Activated CD4-positive, alpha-beta memory T cell treated with anti-CD3 and anti-CD28 coated beads, Interleukin-2, amount 10 ng/mL, durations not matched to agents 7 days and 5 days (primary cell): ENCODE data around the gene PLCL2. TPM values are rescaled to one million over a fixed set of nuclear protein-coding genes. Genes with fewer than 3 reads are reported as not detected.
"Not testable (repeated sequence)": the region's sequence is repeated elsewhere in the genome, so short reads cannot be mapped to it uniquely, and the experiment has no call there.

Experiments
- CTCF ChIA-PET: fragments of 350-600 bp; sonication (Branson Sonifier 250); formaldehyde crosslinking; loops from one replicate; lab custom pipeline; 2021; ENCODE audit warnings: antibody characterized with exemption, inconsistent platforms; lab: Charles Lee
- POLR2A ChIA-PET: fragments of 350-600 bp; sonication (Branson Sonifier 250); formaldehyde crosslinking; loops from one replicate; lab custom pipeline; 2021; ENCODE audit warnings: antibody characterized with exemption; lab: Charles Lee
- DNase-seq: peaks from one replicate; pipeline ENCODE4 v3.0.0-alpha.2; 2020
- H3K27ac Mint-ChIP-seq: one replicate; pipeline ENCODE4 v1.8.0; 2021; ENCODE audit warnings: mild to moderate bottlenecking, mixed read lengths
- H3K27me3 Mint-ChIP-seq: one replicate; pipeline ENCODE4 v1.8.0; 2021; ENCODE audit warnings: mixed read lengths
- H3K36me3 Mint-ChIP-seq: one replicate; pipeline ENCODE4 v1.8.0; 2021; ENCODE audit warnings: low read depth, mixed read lengths
- H3K4me1 Mint-ChIP-seq: one replicate; pipeline ENCODE4 v1.8.0; 2021; ENCODE audit warnings: mixed read lengths
- H3K4me3 Mint-ChIP-seq: one replicate; pipeline ENCODE4 v1.8.0; 2021; ENCODE audit warnings: mild to moderate bottlenecking, mixed read lengths
- H3K9me3 Mint-ChIP-seq: one replicate; pipeline ENCODE4 v1.8.0; 2021; ENCODE audit warnings: mixed read lengths
- total RNA-seq, 2 experiments: library from RNA; stranded (reverse); gene quantifications; one replicate each; pipeline ENCODE4 v1.2.3, GENCODE V29; 2021

The PLCL2 gene
- total RNA-seq, 2 experiments from 2014 or later = 38.9 to 39.8 TPM

DNA sequence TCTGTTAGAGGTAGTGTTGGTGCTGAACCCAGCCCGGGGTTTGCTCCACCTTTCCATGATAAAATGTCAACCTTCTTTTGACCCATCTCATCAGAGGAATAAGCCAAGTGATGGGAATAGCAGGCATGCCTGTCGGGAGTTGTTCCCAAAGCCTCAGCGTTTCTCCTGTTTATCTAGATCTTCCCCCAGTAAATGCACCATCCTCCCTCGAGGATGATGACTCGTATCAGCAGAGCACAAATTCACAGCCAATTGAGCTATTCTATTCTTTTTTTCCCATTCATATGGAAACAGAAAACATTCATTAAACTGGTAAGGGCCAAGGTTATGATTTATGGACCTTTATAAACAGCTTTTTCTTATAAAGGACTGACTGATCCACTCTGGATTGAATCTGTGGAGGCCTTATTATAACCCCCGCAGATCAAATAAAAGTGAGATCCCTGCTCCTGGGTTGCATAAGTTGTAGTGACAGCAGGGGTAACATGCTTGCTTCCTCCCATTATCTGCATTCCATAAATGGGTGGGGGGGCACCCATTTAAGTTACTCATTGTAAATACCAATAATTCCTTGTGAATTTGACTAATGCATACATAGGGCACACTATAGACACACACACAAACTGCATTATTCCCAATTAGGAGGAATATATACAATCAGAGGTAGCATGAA, 207.3 kb downstream of the PLCL2 start:
- H3K9me3 Mint-ChIP-seq = no peaks in the 10 kb centered on the region
- no peak overlapping the region for H3K4me3 Mint-ChIP-seq
- no peak for DNase-seq
- ChIA-PET CTCF (no interaction called here), POLR2A (no interaction called here)
- peaks cover 28% of the 10 kb centered on the region for H3K4me1 Mint-ChIP-seq
- no peak overlapping the region for H3K27ac Mint-ChIP-seq
- no peaks in the 10 kb centered on the region for H3K27me3 Mint-ChIP-seq
- H3K36me3 Mint-ChIP-seq = peaks cover 36% of the 10 kb centered on the region

DNA sequence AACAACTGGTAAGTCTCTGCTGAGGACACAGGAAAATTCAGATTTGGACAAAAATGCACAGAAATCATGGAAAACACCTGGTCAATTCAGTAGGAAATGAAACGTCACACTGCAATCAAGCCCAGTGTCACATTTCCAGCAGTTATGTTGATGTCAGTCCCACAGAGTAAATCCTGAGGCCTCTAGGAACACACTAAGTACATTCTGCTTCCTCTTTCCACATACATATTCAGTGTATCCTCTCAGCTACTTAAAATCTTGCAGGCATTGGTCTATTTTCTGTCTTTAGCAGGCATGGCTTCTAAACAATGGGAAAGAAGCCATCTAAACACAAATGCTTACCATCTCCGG, 207.8 kb downstream of the PLCL2 start:
- no peak for DNase-seq
- Mint-ChIP-seq H3K9me3 (no peaks in the 10 kb centered on the region), H3K27me3 (no peaks in the 10 kb centered on the region), H3K36me3 (peaks cover 32% of the 10 kb centered on the region), H3K4me3 (no peak overlapping the region), H3K4me1 (peaks cover 23% of the 10 kb centered on the region), H3K27ac (no peak overlapping the region)
- CTCF ChIA-PET = no interaction called here
- POLR2A ChIA-PET = no interaction called here

DNA sequence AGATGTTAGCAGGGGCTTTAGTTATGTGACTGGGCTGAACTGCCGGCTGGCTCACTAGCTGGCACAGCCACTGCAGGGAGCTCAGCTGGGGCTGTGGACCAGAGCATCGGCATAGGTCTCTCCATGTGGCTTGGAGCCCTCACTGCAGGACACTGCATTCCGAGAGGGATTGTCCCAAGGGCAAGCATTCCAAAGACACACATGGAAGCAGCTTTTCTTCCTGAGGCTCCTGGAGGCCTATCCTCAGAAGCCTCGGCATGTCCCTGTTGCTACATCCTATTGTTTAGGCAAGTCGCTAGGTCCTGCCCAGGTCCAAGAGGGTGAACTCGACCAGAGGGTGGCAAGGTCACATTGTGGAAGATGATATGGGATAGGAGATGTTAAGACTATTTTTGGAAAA, 209.8 kb downstream of the PLCL2 start:
- no peak for DNase-seq
- ChIA-PET POLR2A (interaction anchor here (0.6 kb wide), 1 partner anchor 489 kb away, joined by 3 read pairs; no protein-coding TSS in a partner anchor), CTCF (no interaction called here)
- no peaks in the 10 kb centered on the region for H3K9me3 Mint-ChIP-seq
- H3K4me1 Mint-ChIP-seq = peaks cover 4% of the 10 kb centered on the region
- H3K27me3 Mint-ChIP-seq = no peaks in the 10 kb centered on the region
- no peak overlapping the region for H3K27ac Mint-ChIP-seq
- H3K4me3 Mint-ChIP-seq = no peak overlapping the region
- peaks cover 23% of the 10 kb centered on the region for H3K36me3 Mint-ChIP-seq

DNA sequence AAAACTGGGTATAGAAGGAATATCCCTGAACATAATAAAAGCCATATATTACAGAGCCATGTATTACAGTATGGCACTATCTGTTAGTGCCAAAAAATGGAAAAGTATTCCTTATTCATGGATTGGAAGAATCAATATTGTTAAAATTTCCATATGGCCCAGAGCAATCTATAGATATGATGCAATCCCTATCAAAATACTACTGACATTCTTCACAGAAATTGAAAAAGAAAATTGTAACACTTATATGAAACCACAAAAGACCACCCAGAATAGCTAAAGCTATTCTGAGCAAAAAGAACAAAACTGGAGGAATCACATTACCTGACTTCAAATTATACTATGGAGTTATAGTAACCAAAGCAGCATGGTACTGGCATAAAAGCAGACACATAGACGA, 218.8 kb downstream of the PLCL2 start:
- H3K9me3 Mint-ChIP-seq = peaks cover 17% of the 10 kb centered on the region
- H3K36me3 Mint-ChIP-seq = peaks cover 13% of the 10 kb centered on the region
- peaks cover 3% of the 10 kb centered on the region for H3K27me3 Mint-ChIP-seq
- no peak for DNase-seq
- ChIA-PET CTCF (interaction anchor here (1.1 kb wide), 1 partner anchor 48 kb away, joined by 3 read pairs; no protein-coding TSS in a partner anchor), POLR2A (interaction anchor here (0.6 kb wide), 1 partner anchor 201 kb away, joined by 3 read pairs; no protein-coding TSS in a partner anchor)
- no peak overlapping the region for H3K4me3 Mint-ChIP-seq
- H3K27ac Mint-ChIP-seq = no peak overlapping the region
- peaks cover 2% of the 10 kb centered on the region for H3K4me1 Mint-ChIP-seq

DNA sequence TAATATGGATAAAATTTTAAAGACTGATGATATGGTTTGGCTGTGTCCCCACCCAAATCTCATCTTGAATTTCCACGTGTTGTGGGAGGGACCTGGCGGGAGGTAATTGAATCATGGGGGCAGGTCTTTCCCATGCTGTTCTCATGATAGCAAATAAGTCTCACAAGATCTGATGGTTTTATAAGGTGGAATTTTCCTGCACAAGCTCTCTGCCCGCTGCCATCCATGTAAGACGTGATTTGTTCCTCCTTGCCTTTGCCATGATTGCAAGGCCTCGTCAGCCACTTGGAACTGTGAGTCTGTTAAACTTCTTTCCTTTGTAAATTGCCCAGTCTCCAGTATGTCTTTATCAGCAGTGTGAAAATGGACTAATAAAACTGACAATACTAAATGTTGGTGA, 222.0 kb downstream of the PLCL2 start:
- H3K36me3 Mint-ChIP-seq, H3K9me3 Mint-ChIP-seq, H3K4me3 Mint-ChIP-seq, POLR2A ChIA-PET, DNase-seq, H3K4me1 Mint-ChIP-seq, H3K27ac Mint-ChIP-seq, H3K27me3 Mint-ChIP-seq, CTCF ChIA-PET: not testable (repeated sequence)

DNA sequence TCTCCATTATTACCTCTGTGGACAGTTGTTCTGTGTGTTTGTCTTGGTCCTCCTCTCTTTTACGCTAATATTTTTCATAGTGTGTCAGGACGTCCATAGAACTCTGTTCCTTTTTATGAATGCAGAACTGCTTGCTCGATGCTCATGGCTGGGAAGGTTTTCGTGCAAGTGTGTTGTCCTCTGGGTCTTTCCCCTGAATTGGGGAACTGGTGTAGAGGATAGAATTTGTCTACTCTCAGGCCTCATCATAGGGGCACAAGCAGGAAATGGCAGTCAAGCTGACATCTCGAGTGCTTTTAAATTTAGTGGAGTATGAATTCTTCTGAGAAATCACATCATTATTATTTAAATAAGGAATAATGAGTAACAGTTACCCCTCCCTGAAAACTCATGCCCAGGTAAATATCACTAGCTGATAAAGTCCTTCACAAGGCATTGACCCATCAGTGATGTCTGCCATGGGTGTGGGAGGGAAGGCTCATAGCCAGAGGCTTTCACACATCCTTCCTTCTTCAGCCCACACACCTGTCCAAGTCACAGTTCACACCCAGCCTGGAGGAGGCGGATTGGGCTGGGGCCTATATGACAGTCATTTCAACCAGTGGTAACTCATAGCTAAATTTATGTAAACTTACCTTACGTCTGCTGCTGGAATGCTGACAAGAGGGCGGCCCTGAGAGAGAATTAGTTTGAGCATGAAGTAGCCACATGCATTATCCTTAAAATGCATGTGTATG, 226.1 kb downstream of the PLCL2 start:
- Mint-ChIP-seq H3K27me3 (no peaks in the 10 kb centered on the region), H3K36me3 (no peaks in the 10 kb centered on the region), H3K9me3 (no peaks in the 10 kb centered on the region), H3K27ac (no peak overlapping the region), H3K4me1 (no peaks in the 10 kb centered on the region), H3K4me3 (no peak overlapping the region)
- POLR2A ChIA-PET = no interaction called here
- DNase-seq = no peak
- CTCF ChIA-PET = interaction anchor here (0.5 kb wide), 1 partner anchor 282 kb away, joined by 5 read pairs; no protein-coding TSS in a partner anchor

DNA sequence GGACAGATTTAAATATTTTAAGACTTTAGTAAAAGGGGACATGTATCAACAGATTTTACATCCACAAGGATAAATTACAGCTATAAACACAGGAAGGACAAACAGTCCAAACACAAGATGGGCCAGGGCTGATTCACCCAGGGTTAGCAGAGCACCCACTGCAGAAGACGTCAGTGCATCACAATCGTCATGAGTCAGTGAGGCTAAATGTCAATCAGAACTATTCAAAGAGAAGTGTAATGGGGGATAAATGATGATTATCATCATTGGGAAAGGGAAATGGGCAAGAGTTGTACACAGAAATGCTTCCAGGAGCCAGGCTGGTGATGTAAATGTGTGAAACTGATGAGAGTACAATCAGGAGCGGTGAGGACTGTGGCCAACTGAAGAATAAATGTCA, 226.8 kb downstream of the PLCL2 start:
- Mint-ChIP-seq H3K27me3 (no peaks in the 10 kb centered on the region), H3K4me3 (no peak overlapping the region), H3K9me3 (no peaks in the 10 kb centered on the region), H3K4me1 (no peaks in the 10 kb centered on the region), H3K36me3 (no peaks in the 10 kb centered on the region), H3K27ac (no peak overlapping the region)
- DNase-seq = no peak
- CTCF ChIA-PET = no interaction called here
- POLR2A ChIA-PET = no interaction called here

DNA sequence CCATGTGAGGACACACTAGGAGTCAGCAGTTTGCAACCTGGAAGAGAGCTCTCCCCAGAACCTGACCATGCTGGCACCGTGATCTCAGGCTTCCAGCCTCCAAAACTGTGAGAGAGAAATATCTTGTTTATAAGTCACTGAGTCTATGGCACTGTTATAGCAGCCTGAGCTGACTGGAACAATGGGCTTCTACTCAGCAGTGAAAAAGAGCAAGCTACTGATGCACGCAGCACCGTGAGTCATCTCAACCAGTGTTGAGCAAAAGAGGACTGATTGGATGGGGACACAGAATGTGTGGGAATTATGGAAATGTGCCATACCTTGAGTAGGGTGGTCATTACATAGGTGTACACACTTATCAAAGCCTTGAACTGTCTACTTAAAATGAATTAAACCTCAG, 230.4 kb downstream of the PLCL2 start:
- Mint-ChIP-seq H3K27ac (no peak overlapping the region), H3K4me1 (no peaks in the 10 kb centered on the region), H3K27me3 (no peaks in the 10 kb centered on the region), H3K4me3 (no peak overlapping the region), H3K9me3 (peaks cover 5% of the 10 kb centered on the region), H3K36me3 (no peaks in the 10 kb centered on the region)
- DNase-seq = no peak
- POLR2A ChIA-PET = no interaction called here
- CTCF ChIA-PET = interaction anchor here (0.6 kb wide), 1 partner anchor 94 kb away, joined by 4 read pairs; no protein-coding TSS in a partner anchor

DNA sequence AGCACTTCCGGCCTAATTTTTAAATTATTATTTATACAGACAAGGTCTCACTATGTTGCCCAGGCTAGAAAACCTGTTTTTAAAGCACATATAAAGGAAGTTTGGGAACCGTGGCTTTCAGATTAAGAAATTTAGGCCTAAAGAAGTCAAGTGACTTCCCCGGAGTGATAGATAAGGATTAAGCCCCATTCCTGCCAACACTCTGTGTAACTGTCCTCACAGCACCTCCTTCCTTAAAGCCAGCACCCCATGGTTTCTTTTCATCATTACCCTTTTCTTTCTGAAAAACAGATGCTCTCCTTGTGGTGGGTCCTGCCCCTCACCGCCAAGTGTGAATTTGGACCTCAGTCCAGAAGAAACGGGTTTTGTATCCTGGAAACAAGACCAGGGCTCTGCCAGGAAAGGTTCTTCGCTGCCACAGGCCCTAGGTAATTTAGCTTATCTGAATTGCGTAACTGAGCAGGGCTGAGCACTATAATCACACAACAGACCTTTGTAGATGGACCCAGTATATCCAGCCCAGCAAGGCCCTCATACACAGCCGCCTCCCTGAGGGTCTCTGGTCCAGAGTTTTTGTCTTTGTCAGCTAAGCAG, 231.3 kb downstream of the PLCL2 start:
- no peak for DNase-seq
- no peaks in the 10 kb centered on the region for H3K27me3 Mint-ChIP-seq

DNA sequence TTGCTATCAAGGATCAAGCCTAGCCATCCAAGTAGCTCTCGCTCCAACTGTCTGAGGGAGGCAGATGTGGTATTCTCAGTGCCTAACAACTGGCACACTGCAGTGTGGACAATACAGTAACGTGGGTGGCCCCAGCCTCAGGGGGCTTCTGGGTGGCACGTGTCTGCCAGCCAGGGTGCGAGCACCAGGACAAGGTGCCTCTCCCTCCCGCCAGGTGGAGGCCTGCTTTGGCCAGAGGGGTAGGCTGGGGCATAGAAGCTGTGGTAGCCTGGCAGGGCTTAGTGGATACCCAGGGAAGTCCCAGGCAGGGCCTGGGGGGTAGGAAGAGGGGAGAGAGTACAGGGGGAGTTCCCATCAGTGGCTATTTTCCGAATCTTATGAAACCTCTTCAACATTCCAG, 234.0 kb downstream of the PLCL2 start:
- H3K4me3 Mint-ChIP-seq = no peak overlapping the region
- CTCF ChIA-PET = no interaction called here
- DNase-seq = no peak
- H3K36me3 Mint-ChIP-seq = no peaks in the 10 kb centered on the region
- POLR2A ChIA-PET = no interaction called here
- peaks cover 12% of the 10 kb centered on the region for H3K9me3 Mint-ChIP-seq
- no peaks in the 10 kb centered on the region for H3K27me3 Mint-ChIP-seq
- no peak overlapping the region for H3K27ac Mint-ChIP-seq
- H3K4me1 Mint-ChIP-seq = no peaks in the 10 kb centered on the region

More for the DNA sequence above, 231.3 kb downstream of the PLCL2 start:
- ChIA-PET CTCF (no interaction called here), POLR2A (no interaction called here)
- H3K9me3 Mint-ChIP-seq = peaks cover 5% of the 10 kb centered on the region
- H3K4me1 Mint-ChIP-seq = no peaks in the 10 kb centered on the region
- H3K27ac Mint-ChIP-seq = no peak overlapping the region
- no peaks in the 10 kb centered on the region for H3K36me3 Mint-ChIP-seq
- no peak overlapping the region for H3K4me3 Mint-ChIP-seq

DNA sequence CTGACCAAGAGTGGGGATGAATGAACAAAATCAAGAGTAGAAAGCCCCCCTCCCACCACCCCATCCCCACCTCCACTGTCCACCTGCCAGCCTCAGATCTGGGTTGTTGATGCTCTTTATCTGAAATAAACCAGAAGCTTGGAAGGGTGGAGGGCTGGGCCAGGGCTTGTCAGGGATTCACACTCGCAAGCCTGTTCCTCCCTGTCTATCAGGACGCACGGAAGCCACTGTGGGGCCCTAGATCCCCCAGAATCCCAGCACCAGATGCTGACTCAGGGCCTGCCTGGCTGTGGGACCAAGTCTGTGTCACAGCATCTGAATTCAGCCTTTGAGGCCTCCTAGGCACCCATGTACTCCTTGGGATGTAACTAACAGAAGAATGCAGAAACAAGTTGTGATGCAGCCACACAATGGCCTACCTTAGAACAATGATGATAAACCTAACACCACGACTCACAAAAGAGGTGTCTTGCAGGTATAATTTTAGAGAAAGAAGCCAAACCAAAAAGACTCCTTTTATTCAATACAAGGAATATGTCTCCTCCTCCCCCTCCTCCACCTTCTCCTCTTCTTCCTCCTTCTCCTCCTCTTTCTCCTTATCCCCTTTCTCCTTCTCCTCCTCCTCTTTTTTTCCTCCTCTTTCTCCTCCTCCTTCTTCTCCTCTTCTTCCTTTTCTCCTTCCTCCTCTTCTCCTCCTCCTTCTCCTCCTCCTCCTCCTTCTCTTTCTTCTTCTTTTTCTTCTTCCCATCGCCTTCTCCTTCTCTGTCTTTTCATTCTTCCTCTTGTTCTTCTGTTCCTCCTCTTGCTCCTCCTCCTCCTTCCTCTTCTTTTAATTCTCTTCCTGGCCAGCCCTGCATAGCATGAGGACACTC, 234.7 kb downstream of the PLCL2 start:
- H3K27ac Mint-ChIP-seq = no peak overlapping the region
- no peaks in the 10 kb centered on the region for H3K36me3 Mint-ChIP-seq
- POLR2A ChIA-PET = no interaction called here
- peaks cover 12% of the 10 kb centered on the region for H3K9me3 Mint-ChIP-seq
- DNase-seq = no peak
- H3K27me3 Mint-ChIP-seq = no peaks in the 10 kb centered on the region
- H3K4me3 Mint-ChIP-seq = no peak overlapping the region
- CTCF ChIA-PET = no interaction called here
- H3K4me1 Mint-ChIP-seq = no peaks in the 10 kb centered on the region

DNA sequence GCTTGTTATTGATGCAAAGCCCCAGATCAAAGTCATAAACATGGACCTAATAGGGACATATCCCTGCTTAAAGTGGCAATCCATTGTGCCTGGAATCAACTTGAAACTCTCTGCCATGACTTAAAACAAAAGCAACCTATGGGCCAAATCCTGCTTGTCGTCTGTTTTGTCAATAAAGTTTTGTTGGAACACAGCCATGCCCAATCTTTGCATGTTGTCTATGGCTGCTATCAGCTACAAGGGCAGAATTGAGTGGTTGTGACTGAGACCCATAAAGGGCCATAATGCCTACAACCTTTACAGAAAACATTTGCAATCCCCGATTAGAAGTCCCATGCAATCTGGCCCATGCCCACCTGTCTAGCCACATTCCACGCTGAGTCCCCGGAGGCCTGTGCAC, 235.4 kb downstream of the PLCL2 start:
- POLR2A ChIA-PET = no interaction called here
- no peak overlapping the region for H3K4me3 Mint-ChIP-seq
- H3K27ac Mint-ChIP-seq = no peak overlapping the region
- no peak for DNase-seq
- H3K9me3 Mint-ChIP-seq = peaks cover 12% of the 10 kb centered on the region
- no peaks in the 10 kb centered on the region for H3K4me1 Mint-ChIP-seq
- no peaks in the 10 kb centered on the region for H3K27me3 Mint-ChIP-seq
- CTCF ChIA-PET = no interaction called here
- no peaks in the 10 kb centered on the region for H3K36me3 Mint-ChIP-seq

DNA sequence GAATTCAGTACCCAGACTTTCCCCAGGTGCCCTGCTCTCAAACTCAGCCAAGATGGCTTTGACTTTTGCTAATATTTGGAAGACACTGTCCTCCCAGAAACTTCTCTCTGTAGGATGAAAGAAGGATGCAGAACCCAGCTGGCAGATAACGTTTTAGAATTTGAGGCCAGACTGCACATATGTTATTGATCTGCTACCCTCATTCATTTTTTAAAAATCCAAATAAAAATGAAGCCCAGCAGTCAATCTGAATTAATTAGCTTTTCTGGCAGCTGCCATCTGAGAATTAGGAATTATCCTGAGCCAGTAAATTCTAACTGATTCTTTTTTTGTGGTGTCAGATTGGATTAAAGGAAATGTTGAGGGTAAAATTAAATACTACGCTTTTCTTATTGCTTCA, 236.6 kb downstream of the PLCL2 start:
- peaks cover 12% of the 10 kb centered on the region for H3K9me3 Mint-ChIP-seq
- H3K36me3 Mint-ChIP-seq = no peaks in the 10 kb centered on the region
- ChIA-PET CTCF (no interaction called here), POLR2A (no interaction called here)
- H3K4me1 Mint-ChIP-seq = no peaks in the 10 kb centered on the region
- H3K27me3 Mint-ChIP-seq = no peaks in the 10 kb centered on the region
- no peak overlapping the region for H3K27ac Mint-ChIP-seq
- H3K4me3 Mint-ChIP-seq = no peak overlapping the region
- no peak for DNase-seq
